ELF-1 (cell line): ENCODE measurements around the gene HERC2.
"Not testable (repeated sequence)": the region's sequence is repeated elsewhere in the genome, so short reads cannot be mapped to it uniquely, and the experiment has no call there.

Experiments used
- DNase-seq: peaks from one replicate; pipeline ENCODE4 v3.0.0-alpha.2; 2016; ENCODE audit warnings: low read depth, low spot score

Gene HERC2

DNA sequence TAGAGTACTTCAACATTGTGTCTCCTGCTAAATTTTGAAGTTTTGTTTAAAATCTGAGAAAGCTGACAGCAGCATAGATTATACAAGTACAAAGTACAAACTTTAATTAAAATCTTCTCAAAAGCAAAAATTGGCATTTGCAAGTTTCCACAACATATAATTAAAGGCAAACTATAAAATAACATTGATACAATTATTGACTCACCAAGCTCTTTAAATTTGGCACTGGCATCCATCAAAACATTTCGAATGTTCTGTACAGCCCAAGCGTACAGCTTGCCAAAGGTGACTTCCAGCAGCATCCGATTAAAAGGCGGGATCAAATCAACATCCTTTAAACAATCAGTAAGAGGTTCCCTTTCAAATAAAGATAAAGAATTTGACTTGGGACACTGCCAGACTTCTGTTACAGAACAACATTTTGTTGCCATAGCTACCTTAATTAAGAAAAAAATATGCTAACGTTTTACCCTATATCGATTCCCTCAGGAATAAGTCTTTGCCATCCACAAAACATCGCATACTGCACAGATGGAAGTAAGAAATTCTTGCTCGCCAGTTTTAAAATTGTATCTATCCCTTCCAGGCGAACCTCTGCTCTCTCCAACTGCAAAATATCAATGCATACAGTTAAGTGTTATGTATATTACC lies 92.9 kb downstream of the HERC2 start:
- DNase-seq, result not testable (repeated sequence)

DNA sequence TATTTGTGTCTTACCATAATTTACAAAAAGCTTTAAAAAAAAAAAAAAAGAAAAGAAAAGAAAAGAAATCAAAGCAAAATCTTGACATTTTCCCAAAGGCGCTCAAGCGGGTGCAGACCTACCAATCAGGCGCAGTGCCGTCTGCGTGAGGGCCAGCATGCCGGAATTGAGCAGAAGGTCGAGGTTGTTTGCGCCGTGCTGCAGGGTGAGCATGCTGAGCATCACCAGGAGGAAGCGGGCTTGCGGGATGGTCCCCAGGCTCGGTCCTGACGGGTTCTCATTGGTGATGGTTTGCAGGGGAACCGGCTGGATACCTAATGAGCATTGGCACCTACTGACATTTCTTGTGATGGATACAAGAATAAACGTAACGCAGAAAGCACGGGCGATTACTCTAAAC lies 93.9 kb downstream of the HERC2 start:
- DNase-seq, result no peak

DNA sequence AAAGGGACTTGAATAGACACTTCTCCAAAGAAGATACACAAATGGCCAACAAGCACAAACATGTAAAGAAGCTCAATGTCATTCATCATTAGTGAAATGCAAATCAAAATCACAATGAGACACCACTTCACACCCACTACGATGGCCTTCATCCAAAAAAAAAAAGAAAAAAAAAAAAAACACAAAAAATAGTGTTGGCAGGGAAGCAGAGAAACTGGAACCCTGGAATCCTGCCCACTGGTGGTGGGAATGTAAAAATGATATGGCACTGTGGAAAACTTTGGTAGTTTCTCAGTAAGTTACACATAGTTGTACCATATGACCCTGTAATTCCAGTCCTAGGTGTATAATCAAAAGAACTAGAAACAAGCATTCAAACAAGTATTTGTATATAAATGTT lies 94.7 kb downstream of the HERC2 start:
- DNase-seq, result not testable (repeated sequence)

DNA sequence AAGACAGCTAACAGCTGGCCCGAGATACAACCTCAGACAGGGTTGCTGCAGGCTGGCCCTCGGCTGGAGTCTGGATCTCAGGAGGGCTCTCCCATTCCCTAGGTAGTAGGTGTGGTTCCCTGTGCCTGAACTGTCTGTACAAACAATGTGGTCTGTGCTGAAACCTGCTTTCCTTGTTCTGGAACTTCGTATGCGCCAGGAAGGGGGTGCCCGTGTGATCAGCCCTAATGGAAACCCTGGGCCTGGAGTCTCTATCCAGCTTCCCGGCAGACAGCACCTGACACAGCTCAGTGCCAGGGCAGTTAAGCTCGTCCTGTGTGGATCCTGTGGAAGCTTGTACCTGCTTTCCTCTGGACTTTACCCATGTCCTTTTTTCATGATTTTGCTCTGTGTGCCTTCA lies 99.4 kb downstream of the HERC2 start:
- not testable (repeated sequence) for DNase-seq

DNA sequence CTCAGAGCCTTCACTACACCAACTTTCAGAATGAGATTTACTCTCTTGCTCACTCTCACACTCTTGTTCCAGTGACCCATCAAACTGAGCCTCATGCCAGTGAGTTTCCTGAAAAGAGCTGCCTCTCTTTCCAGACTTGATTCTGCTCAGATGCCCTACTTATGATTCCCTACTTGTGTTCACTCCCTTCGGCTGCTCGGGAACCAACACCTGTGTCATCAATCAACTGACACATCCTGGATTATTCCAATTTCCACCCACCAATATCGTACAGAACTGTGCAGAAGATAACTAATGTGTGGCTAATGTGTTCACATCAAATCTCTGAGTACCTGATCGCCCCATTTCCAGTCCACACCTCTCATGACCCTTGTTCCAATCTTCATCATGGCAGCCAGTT lies 100.3 kb downstream of the HERC2 start:
- DNase-seq, result not testable (repeated sequence)

DNA sequence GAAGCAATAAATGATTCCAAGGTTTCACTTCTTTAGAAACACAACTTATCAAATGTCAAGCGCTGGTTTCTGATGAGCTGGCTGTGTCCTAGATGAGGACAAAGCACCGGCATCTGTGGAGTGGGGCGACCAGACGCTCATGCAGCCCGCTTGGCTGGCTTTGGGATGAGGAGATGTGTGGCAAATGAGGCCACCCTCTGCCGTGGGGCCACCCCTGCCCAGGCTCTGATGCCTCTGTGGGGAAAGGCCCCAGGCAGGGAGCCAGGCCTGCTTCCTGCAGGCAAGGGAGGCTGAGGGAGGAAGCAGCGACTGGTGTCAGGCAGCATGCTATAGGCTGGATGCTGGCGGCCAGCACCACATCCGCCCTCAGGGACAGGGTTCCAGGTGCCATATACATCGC lies 102.9 kb downstream of the HERC2 start:
- no peak for DNase-seq

DNA sequence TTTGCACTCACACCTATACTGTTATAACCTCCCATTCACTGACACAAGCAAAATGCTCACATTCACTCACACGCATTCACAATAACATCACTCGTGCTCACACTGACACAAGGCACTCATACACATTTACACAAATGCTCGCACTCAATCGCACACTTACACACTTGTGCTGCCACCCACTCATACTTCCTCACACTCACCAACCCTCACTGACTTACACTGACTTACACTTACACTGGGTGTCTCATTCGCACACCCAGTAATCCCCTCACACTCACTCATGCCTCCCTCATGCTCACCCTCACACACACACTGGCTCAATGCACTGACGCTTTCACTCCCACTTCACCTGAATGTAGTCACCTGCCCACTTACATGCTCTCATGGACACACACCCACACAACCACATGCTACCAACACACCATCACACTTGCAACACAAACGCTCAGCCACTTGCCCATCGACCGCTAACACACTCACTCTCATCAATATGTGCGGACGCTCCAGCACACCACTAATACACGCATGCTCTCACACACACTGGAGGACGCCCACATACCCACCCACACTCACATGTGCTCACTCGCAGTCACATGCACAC lies 104.9 kb downstream of the HERC2 start:
- DNase-seq, result not testable (repeated sequence)

DNA sequence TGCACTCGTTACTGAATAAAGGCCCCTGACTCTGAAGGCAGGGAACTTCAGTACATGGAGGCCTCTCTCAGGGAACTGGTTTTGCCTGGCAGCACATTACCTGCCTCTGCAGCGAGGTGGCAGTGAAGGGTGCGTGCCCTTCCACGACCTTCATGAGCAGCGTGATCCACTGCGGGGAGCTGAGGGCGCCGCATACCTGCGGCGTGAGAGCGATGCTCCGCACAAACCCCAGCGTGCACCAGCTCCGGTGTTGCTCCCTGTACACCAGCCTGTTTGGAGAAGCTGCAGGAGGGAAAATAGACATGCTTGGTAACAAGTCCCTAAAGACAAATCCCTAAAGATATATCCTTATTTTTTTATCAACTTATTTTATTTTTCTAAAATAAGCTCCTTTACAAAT lies 106.5 kb downstream of the HERC2 start:
- not testable (repeated sequence) for DNase-seq

DNA sequence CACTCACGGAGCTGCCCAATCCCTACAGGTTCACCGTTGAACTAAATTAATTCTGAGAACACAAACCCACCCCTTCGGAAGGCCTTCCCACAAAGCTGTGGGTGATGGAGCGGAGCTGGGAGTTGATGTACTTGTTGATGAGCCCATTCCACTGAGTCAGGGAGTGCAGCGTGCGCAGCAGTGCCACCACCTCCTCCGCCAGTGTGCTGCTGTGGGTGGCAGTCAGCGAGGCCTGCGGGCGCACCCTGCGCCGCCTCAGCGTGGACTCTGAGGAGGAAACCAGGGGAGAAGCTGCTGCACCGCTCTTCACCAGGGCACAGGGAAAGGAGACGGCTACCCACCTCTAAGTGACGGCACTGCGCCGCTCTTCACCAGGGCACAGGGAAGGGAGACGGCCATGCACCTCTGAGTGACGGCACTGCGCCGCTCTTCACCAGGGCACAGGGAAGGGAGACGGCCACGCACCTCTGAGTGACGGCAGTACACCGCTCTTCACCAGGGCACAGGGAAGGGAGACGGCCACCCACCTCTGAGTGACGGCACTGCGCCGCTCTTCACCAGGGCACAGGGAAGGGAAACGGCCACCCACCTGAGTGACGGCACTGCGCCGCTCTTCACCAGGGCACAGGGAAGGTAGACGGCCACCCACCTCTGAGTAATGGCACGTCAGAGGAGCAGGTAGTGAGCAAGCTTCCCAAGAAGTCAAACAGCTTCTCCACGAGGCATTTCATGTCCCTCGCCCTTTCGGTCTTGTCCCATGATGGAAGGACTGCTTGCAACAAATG lies 107.8 kb downstream of the HERC2 start:
- not testable (repeated sequence) for DNase-seq

DNA sequence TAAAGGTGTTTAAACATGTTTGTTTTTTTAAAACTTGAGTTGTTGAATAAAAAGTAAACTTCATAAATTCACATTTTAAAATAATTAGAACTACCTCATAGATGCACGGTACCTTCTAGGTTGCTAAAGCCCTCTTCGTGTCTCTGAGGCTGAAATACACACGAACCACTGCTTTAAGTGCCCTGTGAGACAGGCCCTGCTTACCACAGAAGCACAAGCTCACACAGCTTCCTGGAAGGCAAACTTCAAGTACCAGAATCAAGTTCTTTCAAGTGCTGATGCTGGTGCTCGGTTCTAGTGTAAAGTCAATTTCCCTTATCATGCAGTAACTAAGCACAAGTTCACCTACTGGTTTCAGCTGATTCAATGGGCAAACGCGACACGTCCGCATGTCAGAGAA lies 108.6 kb downstream of the HERC2 start:
- DNase-seq, result not testable (repeated sequence)

DNA sequence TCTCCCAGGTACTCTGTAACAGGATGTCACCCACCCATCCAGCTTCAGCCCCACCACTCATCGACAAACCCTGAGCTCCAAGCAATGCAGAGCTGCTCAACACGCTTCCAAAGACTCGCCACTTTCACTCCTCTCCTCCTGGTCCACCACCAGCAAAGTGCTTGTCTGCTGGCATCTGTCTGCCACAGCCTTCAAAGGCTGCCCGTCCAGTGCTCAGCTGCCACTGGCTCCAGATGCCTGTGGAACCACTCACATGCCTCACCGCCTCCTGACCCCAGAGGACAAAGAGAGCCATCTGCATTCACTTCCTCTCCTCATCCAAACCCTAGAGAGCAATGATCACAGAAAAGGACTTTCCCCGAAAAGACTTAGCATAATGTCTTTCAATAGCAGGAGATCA lies 113.4 kb downstream of the HERC2 start:
- DNase-seq, result no peak

DNA sequence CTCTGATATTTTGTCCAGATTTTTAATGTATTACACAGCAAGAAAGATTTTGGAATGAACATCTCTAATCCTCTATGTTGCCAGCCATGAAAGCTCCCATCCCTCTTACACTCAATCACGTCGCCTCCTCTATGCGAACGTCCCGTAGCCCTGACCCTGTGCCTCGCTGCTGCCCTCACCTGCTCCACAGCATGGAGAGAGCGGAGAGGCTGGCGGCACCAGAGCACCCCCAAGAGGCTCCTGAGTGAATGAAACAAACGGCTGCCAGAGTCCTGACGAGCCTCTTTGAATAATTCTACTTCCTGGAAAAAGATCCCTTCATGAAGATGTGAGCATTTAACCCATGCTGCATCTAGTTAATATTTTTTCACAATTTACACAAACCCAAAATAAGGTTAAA lies 116.3 kb downstream of the HERC2 start:
- not testable (repeated sequence) for DNase-seq

DNA sequence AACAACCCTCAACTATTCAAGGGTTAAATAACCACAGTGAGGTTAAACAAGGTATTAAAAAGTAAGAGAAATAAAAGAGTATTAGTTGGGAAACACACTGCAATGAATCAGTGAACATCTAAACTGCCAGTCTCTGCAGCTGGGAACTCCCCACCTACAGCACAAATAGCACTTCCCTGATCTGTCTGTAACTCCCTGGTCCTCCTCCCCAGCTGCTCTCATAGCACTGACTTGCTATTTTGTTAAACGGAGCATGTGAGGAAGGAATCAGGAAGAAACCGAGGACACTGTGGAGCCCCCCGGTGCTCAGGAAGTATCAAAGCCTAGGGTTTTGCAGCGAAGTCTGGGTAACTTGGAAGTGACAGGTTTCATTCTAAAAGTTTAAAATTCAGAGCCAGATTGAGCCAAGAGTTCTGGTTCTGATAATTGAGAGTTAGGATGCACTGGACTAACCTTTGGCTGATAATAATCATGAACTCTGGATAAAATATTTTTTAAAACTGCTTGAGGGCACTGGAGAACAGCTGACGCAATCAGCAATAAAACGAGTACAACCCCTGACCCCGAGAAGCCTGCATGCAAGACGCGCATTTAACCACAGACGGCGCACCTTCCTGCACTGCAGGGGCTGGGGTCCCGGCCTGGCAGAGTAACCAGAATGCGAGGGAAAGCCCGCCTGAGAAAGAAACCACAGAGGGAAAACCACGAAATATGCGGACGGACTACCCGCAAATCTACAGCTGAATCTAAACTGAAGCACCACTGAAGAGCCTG lies 118.7 kb downstream of the HERC2 start:
- not testable (repeated sequence) for DNase-seq

DNA sequence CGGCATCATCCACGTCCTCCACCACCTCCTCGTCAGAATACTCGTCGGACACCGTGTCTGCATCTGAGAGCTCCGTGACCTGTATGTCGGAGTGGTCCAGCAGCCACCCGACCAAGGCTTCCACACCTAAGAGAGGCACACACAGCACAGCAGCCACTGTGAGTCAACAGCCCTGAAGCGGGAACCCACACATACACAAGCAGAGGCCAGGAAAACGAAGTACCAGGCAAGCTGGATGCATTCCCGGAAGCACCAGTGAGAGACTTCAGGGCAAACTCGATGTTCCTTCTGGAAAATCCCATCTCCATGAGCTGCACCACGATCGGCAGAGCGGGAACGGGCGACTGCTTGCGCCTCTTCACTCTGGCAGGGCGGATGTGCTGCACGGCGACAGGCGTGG lies 119.9 kb downstream of the HERC2 start:
- not testable (repeated sequence) for DNase-seq

DNA sequence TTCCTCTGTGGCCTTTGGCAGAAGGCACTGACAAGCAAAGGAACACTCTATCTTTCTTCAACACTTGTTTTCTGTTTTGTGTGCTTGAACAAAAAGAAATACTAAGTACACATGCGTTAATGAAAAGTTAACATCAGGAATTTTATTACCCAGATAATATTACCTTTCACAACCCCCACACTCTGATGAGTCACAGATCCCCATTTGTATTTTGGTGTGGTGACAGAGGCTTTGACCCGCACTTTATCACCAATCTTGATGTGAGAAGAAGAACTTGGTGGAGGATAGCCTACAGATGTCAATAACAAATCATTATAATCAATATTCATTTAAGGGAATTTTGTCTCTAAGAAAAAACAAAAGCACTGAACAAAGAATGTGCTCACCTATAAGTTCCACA lies 123.8 kb downstream of the HERC2 start:
- DNase-seq, result not testable (repeated sequence)

DNA sequence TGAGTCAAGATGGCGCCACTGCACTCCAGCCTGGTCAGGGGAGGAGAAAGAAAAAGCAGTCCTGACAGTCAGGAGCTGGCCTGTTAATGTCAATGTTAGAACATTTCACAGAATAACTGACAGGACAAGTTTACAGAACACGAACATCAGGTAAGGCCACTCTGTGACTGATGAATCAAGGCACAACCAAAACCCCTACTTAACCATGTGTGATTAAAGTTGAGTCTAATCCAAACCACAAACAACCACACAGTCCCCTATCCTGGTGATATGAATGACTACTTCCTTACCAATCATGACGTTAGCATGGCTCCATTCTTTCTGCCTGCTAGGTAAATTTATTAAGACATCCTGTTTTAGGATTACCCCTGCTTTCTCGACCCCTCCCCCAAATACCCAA lies 124.3 kb downstream of the HERC2 start:
- DNase-seq, result not testable (repeated sequence)

DNA sequence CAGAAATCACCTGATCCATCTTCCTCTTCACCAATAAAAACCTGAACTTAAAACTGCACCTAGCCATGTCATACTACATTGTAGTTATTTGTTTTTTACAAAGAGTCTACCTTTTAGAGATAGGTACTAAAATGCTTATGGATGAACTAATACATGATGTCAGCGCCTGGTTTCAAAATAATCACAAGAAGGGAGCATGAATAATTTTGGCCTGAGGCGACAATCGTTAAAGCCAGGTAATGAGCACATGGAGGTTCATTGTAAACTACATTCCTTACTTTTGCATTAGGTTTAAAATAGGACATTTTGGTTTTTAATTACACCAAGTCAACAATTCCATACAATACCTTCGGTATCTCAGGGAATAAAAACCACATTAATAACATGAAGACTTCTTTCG lies 125.4 kb downstream of the HERC2 start:
- DNase-seq, result not testable (repeated sequence)

DNA sequence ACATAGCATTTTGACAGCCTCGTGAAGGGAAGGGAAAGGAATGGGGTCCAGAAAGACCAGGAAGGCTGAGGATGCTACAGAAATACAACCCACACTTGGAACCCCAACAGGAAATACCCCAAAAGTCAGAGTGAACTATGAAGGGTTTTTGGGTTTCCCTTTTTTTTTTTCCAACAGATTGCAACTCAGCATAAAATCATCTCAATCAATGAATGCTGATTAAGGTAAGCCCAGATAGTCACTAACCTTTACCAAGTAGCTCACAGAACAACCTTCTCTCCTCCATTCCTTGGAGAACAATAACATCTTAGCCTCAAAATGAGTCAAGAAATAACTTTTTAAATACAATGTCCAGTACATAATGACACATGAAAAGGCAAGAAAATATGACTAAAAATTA lies 129.2 kb downstream of the HERC2 start:
- no peak for DNase-seq

DNA sequence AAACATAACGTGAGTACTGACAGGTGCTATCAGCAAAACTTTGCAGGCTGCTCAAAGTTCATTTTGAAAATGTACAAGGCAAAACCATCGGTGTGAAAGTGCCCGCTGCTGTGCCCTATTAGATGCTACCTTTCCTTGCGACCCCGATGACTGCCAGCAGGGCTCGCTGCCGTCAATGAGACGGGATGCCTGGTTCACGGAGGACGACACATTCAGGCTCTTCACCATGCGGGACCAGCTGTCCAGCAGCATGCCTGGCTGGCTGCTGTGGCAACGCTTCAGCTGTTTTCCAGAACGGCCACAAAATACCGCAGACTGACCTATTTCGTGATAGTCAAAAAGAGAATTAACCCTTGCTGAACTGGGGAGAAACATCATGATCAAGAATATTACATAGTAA lies 130.1 kb downstream of the HERC2 start:
- peak; percentile 34 for DNase-seq

DNA sequence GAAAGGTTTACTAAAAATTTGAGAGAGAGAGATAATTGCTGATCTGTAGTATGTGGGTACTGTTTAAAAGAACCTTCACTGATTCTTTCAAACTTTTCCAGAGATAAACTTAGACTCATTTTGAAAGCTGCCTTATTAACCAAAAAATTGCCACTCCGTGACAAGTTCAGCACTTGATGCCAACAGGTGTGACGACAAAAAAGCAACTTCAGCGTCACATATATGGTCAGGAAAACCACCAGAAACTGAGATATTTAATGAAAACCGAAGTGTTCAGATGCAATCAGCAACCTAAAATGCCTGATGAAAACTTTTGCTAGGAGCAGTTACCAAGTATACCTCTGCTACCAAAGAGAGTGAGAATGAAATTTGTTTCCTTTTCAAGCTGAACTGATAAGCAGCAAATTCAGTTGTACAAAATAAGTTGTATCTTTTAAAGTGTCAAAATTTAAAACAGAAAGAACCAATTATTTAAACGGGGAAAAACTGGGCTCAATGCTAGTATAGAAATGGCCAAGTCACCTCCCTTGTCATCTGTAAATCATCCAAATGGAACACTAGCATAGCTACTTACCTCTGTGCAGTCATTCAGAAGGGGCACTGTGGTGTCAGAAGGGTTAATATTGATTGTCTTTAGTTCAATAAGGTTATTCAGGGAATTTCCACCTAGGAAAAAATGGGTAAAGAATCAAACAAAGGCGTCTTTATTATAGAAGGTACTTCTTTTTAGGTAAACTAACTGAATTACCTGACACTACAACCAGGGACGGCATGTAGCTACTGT lies 131.4 kb downstream of the HERC2 start:
- DNase-seq, result no peak
